Activated naive CD8-positive, alpha-beta T cell treated with anti-CD3 and anti-CD28 coated beads for 36 hours (primary cell): ENCODE measurements around the gene SCFD1. TPM values are rescaled to one million over a fixed set of nuclear protein-coding genes. Genes with fewer than 3 reads are reported as not detected.

Experiments
- total RNA-seq, 2 experiments: library from RNA; stranded (reverse); gene quantifications; one replicate each; pipeline ENCODE4 v1.2.3, GENCODE V29; 2021

SCFD1 gene
- total RNA-seq, 2 experiments from 2014 or later = 57.8 to 69.8 TPM

Other genes with a start within 250 kb of the SCFD1 start
- gene G2E3, start 63.2 kb upstream of the SCFD1 start, total RNA-seq = 10 to 100 TPM; 22.6 to 25.3 TPM